ENCODE data around the gene HOXA7.
A peak's percentile ranks its signal among the peaks of the same experiment; 100 is the strongest.

Gene HOXA7

GRCh38 chr7:27171637-27172314 lies 15.3 kb upstream of the HOXA7 start (continued):
- TF ChIP-seq ZNF24 (tag by site-specific recombination; IDR thresholded peaks at IDR 0.05), result no peak
- TF ChIP-seq REST (tag by site-specific recombination; IDR thresholded peaks at IDR 0.05), result no peak
- no peak for TF ChIP-seq ZNF654 (tag by site-specific recombination; IDR thresholded peaks at IDR 0.05; ENCODE audit: low read depth)
- TF ChIP-seq ZNF157 (tag by site-specific recombination; IDR thresholded peaks at IDR 0.05), result no peak
- no peak for TF ChIP-seq ZNF670 (tag by site-specific recombination; IDR thresholded peaks at IDR 0.05; ENCODE audit: low read depth)
- TF ChIP-seq ZNF155 (tag by site-specific recombination; IDR thresholded peaks at IDR 0.05), result no peak
- no peak for TF ChIP-seq ZNF121 (tag by site-specific recombination; IDR thresholded peaks at IDR 0.05)
- TF ChIP-seq ZNF639 (tag by site-specific recombination; IDR thresholded peaks at IDR 0.05), result no peak
- no peak for TF ChIP-seq ZNF529 (tag by site-specific recombination; IDR thresholded peaks at IDR 0.05; ENCODE audit: insufficient replicate concordance)
- no peak for TF ChIP-seq KLF7 (tag by site-specific recombination; IDR thresholded peaks at IDR 0.05; ENCODE audit: borderline replicate concordance)
- TF ChIP-seq GLIS1 (tag by site-specific recombination; IDR thresholded peaks at IDR 0.05), result no peak; the same call in 1 of the 2 replicates
- TF ChIP-seq MYNN (tag by site-specific recombination; IDR thresholded peaks at IDR 0.05; ENCODE audit: borderline replicate concordance), result no peak
- TF ChIP-seq PRDM10 (tag by site-specific recombination; IDR thresholded peaks at IDR 0.05), result peak; percentile 93
- TF ChIP-seq HOXD13 (CRISPR knock-in tag; IDR thresholded peaks at IDR 0.05; ENCODE audit: borderline replicate concordance), result no peak
- no peak for TF ChIP-seq ZNF354C (tag by site-specific recombination; IDR thresholded peaks at IDR 0.05; ENCODE audit: borderline replicate concordance, low read depth)
- TF ChIP-seq ZBTB49 (tag by site-specific recombination; IDR thresholded peaks at IDR 0.05; ENCODE audit: low read depth), result no peak
- no peak for TF ChIP-seq ATF2 (tag by site-specific recombination; IDR thresholded peaks at IDR 0.05; ENCODE audit: low read depth)
- no peak for TF ChIP-seq ZNF558 (tag by site-specific recombination; IDR thresholded peaks at IDR 0.05)
- no peak for TF ChIP-seq ZBTB44 (tag by site-specific recombination; IDR thresholded peaks at IDR 0.05)
- no peak for TF ChIP-seq ZNF488 (tag by site-specific recombination; IDR thresholded peaks at IDR 0.05)
- TF ChIP-seq ZNF174 (tag by site-specific recombination; IDR thresholded peaks at IDR 0.05), result no peak
- TF ChIP-seq ZBTB20 (tag by site-specific recombination; IDR thresholded peaks at IDR 0.05), result peak; percentile 31; the same call in 1 of the 2 replicates
- no peak for TF ChIP-seq ZNF311 (tag by site-specific recombination; IDR thresholded peaks at IDR 0.05; ENCODE audit: borderline replicate concordance)
- no peak for TF ChIP-seq ZBTB8A (tag by site-specific recombination; IDR thresholded peaks at IDR 0.05)
